ENCODE results near the gene TTI1. TPM values are rescaled to one million over a fixed set of nuclear protein-coding genes. Genes with fewer than 3 reads are reported as not detected.

TTI1 gene
- total and polyA plus RNA-seq, 2 experiments from 2014 or later, result 17.8 to 56.4 TPM

DNA sequence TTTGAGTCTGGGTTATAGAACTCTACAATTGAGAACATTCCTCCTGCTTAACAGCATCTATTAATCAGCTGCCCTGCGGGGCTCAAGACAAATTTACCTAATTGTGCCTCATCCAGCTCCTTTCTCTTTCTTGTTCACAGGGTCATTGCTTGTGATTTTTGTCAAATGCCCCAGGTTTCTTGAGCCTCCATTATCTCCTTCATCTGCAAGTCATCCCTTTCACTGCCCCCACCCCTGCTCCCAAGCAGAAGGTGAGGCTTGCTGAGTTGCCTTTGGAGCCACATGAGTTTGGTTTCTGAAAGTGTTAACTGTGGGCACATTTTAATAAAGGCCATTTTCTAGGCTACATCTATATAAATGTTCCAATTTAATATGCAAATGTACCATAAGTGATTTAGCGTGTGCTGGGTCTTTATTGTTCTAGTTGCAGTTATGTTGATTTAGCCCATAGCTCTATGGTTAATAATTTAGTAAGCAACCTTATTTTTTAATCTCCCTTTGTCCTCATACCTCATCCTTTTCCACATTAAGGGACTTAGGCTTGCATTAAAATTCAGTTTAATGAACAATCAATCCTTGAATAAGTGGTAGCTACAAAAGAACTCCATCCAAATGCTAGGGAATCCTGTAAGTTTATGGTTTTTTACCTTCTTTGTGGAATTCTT, 74.3 kb downstream of the TTI1 start (continued):
- TF ChIP-seq, protein P1, sequence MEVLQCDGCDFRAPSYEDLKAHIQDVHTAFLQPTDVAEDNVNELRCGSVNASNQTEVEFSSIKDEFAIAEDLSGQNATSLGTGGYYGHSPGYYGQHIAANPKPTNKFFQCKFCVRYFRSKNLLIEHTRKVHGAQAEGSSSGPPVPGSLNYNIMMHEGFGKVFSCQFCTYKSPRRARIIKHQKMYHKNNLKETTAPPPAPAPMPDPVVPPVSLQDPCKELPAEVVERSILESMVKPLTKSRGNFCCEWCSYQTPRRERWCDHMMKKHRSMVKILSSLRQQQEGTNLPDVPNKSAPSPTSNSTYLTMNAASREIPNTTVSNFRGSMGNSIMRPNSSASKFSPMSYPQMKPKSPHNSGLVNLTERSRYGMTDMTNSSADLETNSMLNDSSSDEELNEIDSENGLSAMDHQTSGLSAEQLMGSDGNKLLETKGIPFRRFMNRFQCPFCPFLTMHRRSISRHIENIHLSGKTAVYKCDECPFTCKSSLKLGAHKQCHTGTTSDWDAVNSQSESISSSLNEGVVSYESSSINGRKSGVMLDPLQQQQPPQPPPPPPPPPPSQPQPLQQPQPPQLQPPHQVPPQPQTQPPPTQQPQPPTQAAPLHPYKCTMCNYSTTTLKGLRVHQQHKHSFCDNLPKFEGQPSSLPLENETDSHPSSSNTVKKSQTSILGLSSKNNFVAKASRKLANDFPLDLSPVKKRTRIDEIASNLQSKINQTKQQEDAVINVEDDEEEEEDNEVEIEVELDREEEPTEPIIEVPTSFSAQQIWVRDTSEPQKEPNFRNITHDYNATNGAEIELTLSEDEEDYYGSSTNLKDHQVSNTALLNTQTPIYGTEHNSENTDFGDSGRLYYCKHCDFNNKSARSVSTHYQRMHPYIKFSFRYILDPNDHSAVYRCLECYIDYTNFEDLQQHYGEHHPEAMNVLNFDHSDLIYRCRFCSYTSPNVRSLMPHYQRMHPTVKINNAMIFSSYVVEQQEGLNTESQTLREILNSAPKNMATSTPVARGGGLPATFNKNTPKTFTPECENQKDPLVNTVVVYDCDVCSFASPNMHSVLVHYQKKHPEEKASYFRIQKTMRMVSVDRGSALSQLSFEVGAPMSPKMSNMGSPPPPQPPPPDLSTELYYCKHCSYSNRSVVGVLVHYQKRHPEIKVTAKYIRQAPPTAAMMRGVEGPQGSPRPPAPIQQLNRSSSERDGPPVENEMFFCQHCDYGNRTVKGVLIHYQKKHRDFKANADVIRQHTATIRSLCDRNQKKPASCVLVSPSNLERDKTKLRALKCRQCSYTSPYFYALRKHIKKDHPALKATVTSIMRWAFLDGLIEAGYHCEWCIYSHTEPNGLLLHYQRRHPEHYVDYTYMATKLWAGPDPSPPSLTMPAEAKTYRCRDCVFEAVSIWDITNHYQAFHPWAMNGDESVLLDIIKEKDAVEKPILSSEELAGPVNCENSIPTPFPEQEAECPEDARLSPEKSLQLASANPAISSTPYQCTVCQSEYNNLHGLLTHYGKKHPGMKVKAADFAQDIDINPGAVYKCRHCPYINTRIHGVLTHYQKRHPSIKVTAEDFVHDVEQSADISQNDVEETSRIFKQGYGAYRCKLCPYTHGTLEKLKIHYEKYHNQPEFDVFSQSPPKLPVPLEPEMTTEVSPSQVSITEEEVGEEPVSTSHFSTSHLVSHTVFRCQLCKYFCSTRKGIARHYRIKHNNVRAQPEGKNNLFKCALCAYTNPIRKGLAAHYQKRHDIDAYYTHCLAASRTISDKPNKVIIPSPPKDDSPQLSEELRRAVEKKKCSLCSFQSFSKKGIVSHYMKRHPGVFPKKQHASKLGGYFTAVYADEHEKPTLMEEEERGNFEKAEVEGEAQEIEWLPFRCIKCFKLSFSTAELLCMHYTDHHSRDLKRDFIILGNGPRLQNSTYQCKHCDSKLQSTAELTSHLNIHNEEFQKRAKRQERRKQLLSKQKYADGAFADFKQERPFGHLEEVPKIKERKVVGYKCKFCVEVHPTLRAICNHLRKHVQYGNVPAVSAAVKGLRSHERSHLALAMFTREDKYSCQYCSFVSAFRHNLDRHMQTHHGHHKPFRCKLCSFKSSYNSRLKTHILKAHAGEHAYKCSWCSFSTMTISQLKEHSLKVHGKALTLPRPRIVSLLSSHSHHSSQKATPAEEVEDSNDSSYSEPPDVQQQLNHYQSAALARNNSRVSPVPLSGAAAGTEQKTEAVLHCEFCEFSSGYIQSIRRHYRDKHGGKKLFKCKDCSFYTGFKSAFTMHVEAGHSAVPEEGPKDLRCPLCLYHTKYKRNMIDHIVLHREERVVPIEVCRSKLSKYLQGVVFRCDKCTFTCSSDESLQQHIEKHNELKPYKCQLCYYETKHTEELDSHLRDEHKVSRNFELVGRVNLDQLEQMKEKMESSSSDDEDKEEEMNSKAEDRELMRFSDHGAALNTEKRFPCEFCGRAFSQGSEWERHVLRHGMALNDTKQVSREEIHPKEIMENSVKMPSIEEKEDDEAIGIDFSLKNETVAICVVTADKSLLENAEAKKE (CRISPR knock-in tag; IDR thresholded peaks at IDR 0.05), result no peak
- TF ChIP-seq EZH2phosphoT487 (IDR thresholded peaks at IDR 0.05; ENCODE audit: unreplicated experiment), result no peak

DNA sequence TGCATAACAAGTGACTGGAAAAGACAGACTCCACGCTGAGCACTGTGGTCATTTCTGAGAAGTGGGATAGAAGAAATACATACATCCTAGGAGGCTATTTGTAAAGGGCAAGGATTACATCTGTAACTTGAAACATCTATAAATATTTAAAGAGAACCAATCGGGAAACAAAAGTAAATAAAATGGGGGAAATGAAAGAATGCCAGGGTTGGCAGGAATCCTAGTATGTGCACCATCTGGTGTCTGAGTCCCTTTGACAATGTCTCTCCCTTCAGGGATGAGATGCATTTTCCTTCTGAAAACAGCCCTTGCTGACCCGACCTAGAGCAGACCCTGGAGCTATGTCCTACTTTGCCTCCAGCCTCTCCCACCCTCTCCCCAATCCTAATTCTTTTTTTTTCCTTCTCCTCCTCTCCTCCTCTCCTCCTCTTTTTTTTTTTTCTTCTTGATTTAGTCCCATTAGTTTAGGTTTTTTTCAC, 77.1 kb downstream of the TTI1 start:
- ATAC-seq (no peak), DNase-seq (ENCODE audit: low spot score) (no peak)
- Histone ChIP-seq H3K27ac (ENCODE audit: low read depth) (no peak overlapping the region), H3K36me3 (ENCODE audit: insufficient read depth) (no peaks in the 10 kb centered on the region), H3K4me3 (no peak overlapping the region), H4K20me1 (replicated peaks; ENCODE audit: insufficient read depth) (no peaks in the 10 kb centered on the region), H3F3A (replicated peaks; ENCODE audit: low read depth) (no peaks in the 10 kb centered on the region), H3K27me3 (ENCODE audit: insufficient read depth) (no peaks in the 10 kb centered on the region), H3K4me2 (no peak overlapping the region), H2AFZ (no peak overlapping the region), H3K79me2 (replicated peaks; ENCODE audit: insufficient read depth) (no peaks in the 10 kb centered on the region), H3K9me2 (ENCODE audit: insufficient read depth) (no peaks in the 10 kb centered on the region), H3K4me1 (ENCODE audit: insufficient read depth) (no peaks in the 10 kb centered on the region)
- no peak overlapping the region for H3K27ac Mint-ChIP-seq
- H3K27me3 Mint-ChIP-seq (ENCODE audit: insufficient read depth, low read depth, poor library complexity), result no peaks in the 10 kb centered on the region
- H3K9me3 Mint-ChIP-seq, result no peaks in the 10 kb centered on the region; the same call in 1 of the 3 replicates
- no peaks in the 10 kb centered on the region; the same call in 2 of the 3 replicates for H3K36me3 Mint-ChIP-seq (ENCODE audit: low read depth)
- H3K4me3 Mint-ChIP-seq, result no peak overlapping the region
- H3K4me1 Mint-ChIP-seq, result peaks cover 9% of the 10 kb centered on the region
- TF ChIP-seq EZH2phosphoT487 (IDR thresholded peaks at IDR 0.05; ENCODE audit: unreplicated experiment) (no peak), ZNF114 (CRISPR knock-in tag; IDR thresholded peaks at IDR 0.05) (no peak), POLR2AphosphoS5 (IDR thresholded peaks at IDR 0.05; ENCODE audit: low read depth) (no peak), EZH2 (IDR thresholded peaks at IDR 0.05; ENCODE audit: low read depth, unreplicated experiment) (no peak)
- TF ChIP-seq, protein P2, sequence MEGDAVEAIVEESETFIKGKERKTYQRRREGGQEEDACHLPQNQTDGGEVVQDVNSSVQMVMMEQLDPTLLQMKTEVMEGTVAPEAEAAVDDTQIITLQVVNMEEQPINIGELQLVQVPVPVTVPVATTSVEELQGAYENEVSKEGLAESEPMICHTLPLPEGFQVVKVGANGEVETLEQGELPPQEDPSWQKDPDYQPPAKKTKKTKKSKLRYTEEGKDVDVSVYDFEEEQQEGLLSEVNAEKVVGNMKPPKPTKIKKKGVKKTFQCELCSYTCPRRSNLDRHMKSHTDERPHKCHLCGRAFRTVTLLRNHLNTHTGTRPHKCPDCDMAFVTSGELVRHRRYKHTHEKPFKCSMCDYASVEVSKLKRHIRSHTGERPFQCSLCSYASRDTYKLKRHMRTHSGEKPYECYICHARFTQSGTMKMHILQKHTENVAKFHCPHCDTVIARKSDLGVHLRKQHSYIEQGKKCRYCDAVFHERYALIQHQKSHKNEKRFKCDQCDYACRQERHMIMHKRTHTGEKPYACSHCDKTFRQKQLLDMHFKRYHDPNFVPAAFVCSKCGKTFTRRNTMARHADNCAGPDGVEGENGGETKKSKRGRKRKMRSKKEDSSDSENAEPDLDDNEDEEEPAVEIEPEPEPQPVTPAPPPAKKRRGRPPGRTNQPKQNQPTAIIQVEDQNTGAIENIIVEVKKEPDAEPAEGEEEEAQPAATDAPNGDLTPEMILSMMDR (conservative IDR thresholded peaks at IDR 0.05; ENCODE audit: low read depth in 2 of 2), result no peak
- TF ChIP-seq, protein P3, sequence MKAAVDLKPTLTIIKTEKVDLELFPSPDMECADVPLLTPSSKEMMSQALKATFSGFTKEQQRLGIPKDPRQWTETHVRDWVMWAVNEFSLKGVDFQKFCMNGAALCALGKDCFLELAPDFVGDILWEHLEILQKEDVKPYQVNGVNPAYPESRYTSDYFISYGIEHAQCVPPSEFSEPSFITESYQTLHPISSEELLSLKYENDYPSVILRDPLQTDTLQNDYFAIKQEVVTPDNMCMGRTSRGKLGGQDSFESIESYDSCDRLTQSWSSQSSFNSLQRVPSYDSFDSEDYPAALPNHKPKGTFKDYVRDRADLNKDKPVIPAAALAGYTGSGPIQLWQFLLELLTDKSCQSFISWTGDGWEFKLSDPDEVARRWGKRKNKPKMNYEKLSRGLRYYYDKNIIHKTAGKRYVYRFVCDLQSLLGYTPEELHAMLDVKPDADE (IDR thresholded peaks at IDR 0.05), result no peak
